Measurements from ENCODE around the gene STK32B. TPM values are rescaled to one million over a fixed set of nuclear protein-coding genes. Genes with fewer than 3 reads are reported as not detected.

Gene STK32B
- total and polyA plus RNA-seq, 9 of the 15 experiments (the other 6 are each of a cell fraction or from before 2014, with no cell fraction given): 0.03 to 0.20 (median 0.07) TPM; not detected in 2

GRCh38 chr4:5036239-5036638 is 15.0 kb upstream of the STK32B start (continued):
- TF ChIP-seq POLR2G (IDR thresholded peaks at IDR 0.05; ENCODE audit: low read depth, low read length) (no peak), ZNF407 (IDR thresholded peaks at IDR 0.05; ENCODE audit: low read depth) (no peak), ZNF124 (CRISPR knock-in tag; IDR thresholded peaks at IDR 0.05) (no peak), BHLHE40 (IDR thresholded peaks at IDR 0.05; ENCODE audit: low read length) (0 out of 2 replicates have a peak, but pooled peaks have one; percentile 22), ZNF589 (CRISPR knock-in tag; IDR thresholded peaks at IDR 0.05; ENCODE audit: low read depth) (no peak), MCM3 (IDR thresholded peaks at IDR 0.05) (no peak), ZNF384 (IDR thresholded peaks at IDR 0.05; ENCODE audit: low read depth, low read length) (no peak), RBBP5 (IDR thresholded peaks at IDR 0.05; ENCODE audit: borderline replicate concordance, insufficient read depth, low read length, poor library complexity, severe bottlenecking) (no peak), ETV5 (CRISPR knock-in tag; IDR thresholded peaks at IDR 0.05; ENCODE audit: low read depth) (no peak), ARHGAP35 (IDR thresholded peaks at IDR 0.05; ENCODE audit: partially characterized antibody) (no peak), AFF1 (IDR thresholded peaks at IDR 0.05; ENCODE audit: low read depth in 1 of 2, partially characterized antibody in 2 of 2) (peak in 1 of 2 experiments; percentile 68), POLR2AphosphoS5 (IDR thresholded peaks at IDR 0.05; ENCODE audit: control insufficient read depth, insufficient read depth, low read depth, low read length) (peak; percentile 78)
- TF ChIP-seq, protein P1, sequence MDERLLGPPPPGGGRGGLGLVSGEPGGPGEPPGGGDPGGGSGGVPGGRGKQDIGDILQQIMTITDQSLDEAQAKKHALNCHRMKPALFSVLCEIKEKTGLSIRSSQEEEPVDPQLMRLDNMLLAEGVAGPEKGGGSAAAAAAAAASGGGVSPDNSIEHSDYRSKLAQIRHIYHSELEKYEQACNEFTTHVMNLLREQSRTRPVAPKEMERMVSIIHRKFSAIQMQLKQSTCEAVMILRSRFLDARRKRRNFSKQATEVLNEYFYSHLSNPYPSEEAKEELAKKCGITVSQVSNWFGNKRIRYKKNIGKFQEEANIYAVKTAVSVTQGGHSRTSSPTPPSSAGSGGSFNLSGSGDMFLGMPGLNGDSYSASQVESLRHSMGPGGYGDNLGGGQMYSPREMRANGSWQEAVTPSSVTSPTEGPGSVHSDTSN (CRISPR knock-in tag; IDR thresholded peaks at IDR 0.05; ENCODE audit: low read depth): no peak
- TF ChIP-seq, protein P1 (tag; conservative IDR thresholded peaks at IDR 0.05; ENCODE audit: low read depth): no peak; the same call in 1 of the 2 replicates
